Caki2 (cell line): ENCODE data around the gene ALPL. TPM values are rescaled to one million over a fixed set of nuclear protein-coding genes. Genes with fewer than 3 reads are reported as not detected.

Source experiments
- DNase-seq: peaks from one replicate; pipeline ENCODE4 v3.0.0-alpha.2; 2015; ENCODE audit warnings: low read depth
- in situ Hi-C: cut with HindIII; loops from 2 replicates; pipeline ENCODE4 v1.10.0; 2016; ENCODE audit warnings: low sequenced_read_pairs, low pct_unique_long_range_greater_than_20kb, mixed read lengths
- total RNA-seq: library from RNA; depleted of rRNA; stranded (reverse); fragments of >200 nt; shearing (Covaris generic); gene quantifications from 2 replicates; pipeline ENCODE4 v1.2.3, GENCODE V29; 2014; ENCODE audit warnings: low replicate concordance

Gene ALPL
- total RNA-seq, 1 experiment from 2014 or later, result 0.14 TPM

- no peak for DNase-seq
- in situ Hi-C loops, result no loop called here
These were observed 14.1 kb downstream of the ALPL start for GRCh38 chr1:21523297-21523813.

DNA sequence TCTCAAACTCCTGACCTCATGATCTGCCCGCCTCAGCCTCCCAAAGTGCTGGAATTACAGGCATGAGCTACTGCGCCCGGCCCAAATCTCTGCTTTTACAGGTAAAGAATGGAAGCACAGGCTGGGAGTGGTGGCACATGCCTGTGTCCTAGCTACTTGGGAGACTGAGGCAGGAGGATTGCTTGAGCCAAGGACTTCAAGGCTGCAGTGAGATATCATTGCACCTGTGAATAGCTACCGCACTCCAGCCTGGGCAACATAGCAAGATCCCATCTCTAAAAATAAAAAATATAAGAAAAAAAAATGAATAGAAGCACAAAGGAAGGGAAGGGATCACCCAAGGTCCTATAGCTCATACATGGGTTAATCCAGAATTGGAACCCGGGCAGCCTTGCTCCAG, 15.0 kb downstream of the ALPL start:
- in situ Hi-C loops, result no loop called here
- no peak for DNase-seq

- DNase-seq, result no peak
- in situ Hi-C loops, result no loop called here
These were observed 15.6 kb downstream of the ALPL start for GRCh38 chr1:21524686-21525339.

- in situ Hi-C loops, result no loop called here
- no peak for DNase-seq
These were observed 16.1 kb downstream of the ALPL start for GRCh38 chr1:21525340-21525717.

DNA sequence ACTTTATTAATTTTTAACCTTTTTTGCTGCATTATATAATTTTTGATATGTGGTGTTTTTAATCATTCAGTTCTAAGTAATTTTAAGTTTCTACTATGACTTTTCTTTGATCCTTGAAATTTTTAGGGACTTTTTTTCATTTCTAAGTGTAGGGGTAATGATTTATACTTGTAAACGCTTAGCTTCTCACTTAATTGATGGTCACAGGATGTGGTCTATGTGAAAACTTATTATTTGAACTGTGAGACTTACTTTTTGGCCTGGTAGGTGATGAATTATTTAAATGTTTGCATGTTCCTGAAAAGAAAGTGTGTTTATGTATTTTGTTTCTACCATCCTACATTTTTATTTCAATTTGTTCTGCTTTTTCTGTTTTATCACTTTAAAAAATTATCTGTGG, 17.2 kb downstream of the ALPL start:
- in situ Hi-C loops, result no loop called here

DNA sequence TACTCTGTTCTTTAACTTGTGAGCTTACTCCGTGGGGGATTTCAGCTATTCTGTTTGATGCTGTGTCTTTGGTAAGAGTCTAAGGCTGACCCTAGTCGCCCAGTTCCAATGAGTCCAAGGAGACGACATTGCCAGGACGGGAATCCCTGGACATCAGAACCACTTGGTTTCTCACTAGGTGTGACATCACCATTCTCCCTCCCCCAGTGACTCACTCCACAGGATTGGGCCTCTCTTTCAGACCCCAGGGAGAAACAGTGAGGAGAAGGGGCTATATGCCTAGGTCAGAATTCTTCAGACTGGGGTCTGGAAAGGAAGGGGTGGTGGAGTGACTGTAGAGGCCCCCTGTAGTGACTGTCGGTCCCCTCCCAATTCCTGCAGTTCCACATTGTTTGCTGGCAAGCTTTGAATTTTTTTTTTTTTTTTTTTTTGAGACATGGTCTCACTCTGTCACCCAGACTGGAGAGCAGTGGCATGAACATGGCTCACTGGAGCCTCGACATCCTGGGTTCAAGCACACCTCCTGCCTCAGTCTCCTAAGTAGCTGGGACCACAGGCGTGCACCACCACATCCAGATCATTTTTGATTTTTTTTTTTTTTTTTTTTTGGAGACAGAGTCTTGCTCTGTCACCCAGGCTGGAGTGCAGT, 21.3 kb downstream of the ALPL start:
- in situ Hi-C loops, result no loop called here
- no peak for DNase-seq

More for the DNA sequence above, 17.2 kb downstream of the ALPL start:
- no peak for DNase-seq

DNA sequence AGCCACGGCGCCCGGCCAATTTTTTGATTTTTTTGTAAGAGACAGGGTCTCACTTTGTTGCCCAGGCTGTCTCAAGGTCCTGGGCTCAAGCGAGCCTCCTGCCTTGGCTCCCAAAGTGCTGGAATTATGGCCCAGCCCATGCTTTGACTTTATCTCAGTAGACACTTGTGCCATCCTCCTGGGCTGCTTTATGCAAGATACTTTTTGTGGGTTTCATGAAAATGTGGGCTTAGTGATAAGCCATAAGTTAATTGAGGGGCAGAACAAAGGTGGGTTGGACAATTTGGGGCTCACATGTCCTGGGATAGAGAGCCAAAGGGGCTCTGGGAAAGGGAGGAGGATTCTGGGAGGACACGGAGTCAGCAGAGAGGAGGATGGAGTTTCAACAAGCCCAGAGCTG, 22.0 kb downstream of the ALPL start:
- in situ Hi-C loops, result no loop called here
- no peak for DNase-seq

GRCh38 chr1:21532496-21532895, 23.3 kb downstream of the ALPL start:
- in situ Hi-C loops, result no loop called here
- DNase-seq, result no peak

GRCh38 chr1:21532992-21533534, 23.8 kb downstream of the ALPL start:
- in situ Hi-C loops, result no loop called here

GRCh38 chr1:21534146-21534545, 24.9 kb downstream of the ALPL start:
- no peak for DNase-seq
- in situ Hi-C loops, result no loop called here

More at GRCh38 chr1:21532992-21533534, 23.8 kb downstream of the ALPL start:
- no peak for DNase-seq

GRCh38 chr1:21534674-21535378, 25.6 kb downstream of the ALPL start:
- peak; percentile 47 for DNase-seq

GRCh38 chr1:21536218-21536617, 27.0 kb downstream of the ALPL start:
- in situ Hi-C loops, result no loop called here
- DNase-seq, result no peak

More at GRCh38 chr1:21534674-21535378, 25.6 kb downstream of the ALPL start:
- in situ Hi-C loops, result no loop called here

DNA sequence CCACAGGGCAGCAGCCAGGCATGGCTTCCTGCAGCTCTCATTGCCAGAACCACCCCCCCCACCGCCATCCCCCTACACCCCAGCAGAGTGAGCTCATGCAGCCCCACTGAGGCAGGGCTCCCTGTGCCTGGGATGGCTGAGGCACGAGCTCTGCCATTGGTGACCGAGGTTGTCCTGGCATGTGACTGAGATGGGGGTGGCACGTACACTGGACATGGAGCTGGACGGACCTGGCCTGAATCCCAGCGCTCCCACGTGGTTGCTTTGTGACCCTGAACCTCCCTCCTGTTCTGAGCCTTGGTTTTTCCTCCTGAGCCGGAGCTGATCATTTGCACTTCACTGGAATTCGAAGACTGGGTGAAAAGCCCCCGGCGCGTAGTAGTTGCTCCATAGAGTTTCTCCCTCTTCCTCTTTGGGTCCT, 28.3 kb downstream of the ALPL start:
- no peak for DNase-seq
- in situ Hi-C loops, result no loop called here

DNA sequence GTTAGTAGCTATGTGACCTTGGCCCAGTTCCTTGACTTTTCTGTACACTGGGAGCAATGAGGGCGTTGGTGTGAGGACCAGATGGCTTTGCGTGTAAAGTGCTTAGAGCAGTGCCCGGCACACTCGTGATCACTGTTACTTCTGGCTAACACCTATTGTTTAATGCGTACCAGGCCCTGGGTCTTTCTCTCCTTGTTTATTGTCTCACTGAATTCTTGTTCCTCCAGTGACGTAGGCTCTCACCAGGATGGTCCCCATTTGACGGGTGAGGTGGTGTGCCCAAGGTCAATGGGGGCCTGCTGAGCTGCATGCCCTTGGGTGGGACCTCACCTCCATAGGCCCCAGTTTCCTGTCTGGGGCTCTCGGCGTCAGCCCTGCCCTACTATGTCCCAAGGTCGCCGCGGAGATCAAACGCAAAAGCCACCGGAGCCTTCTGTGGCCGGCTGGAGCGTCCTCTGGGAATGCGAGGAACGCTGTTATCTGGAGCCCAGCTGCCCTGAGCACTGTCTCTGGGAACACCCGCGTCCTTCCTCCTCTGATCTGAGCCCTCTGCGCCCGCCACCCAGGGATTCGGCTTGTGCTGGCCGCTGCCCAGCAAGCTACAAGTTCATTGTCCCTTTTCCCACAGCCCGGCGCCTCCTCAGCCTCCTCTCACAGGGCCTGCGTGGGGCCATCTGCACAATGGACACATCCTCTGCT, 28.9 kb downstream of the ALPL start:
- in situ Hi-C loops, result no loop called here

DNA sequence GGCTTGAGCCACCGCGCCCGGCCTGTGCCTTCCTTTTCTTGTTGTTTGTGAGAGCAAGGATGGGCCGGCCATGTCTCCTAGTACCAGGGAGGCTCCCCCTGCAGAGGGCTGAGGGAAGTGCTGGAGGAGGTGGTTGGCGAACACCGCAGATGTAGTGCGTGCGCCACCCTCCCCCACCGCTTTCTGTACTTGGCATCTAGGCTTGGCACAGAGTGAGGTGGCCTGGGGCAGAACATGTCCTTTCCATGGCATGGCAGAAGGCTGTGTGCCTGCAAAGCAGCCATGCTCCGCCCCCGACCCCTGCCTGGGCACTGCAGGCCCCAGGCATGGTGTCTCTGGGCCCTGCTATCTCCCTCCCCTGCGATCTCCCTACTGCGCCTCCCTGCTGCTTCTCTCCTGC, 30.7 kb downstream of the ALPL start:
- in situ Hi-C loops, result no loop called here
- no peak for DNase-seq

More for the DNA sequence above, 28.9 kb downstream of the ALPL start:
- no peak for DNase-seq

DNA sequence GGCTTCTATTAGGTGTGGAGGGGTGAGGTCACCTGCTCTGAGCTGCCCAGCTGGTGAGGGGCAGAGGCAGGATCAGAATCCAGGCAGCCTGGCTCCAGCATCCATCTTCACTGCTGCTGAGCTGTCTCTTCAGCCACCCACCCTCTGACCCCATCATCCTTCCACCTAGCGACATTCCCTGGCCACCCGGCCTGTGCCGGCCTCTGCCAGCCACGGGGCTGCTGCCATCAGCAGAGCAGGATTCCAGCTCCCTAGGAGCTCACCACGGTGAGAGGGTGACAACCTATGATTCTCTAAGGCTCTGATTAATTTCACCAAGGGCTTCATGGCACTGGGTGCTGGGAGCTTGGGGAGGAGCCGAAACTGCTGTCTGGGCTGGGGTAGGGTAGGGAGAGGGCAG, 32.1 kb downstream of the ALPL start:
- in situ Hi-C loops, result no loop called here
- DNase-seq, result no peak

- no peak for DNase-seq
- in situ Hi-C loops, result no loop called here
These were observed 32.6 kb downstream of the ALPL start for GRCh38 chr1:21541835-21542234.

- in situ Hi-C loops, result no loop called here
- DNase-seq, result no peak
These were observed 34.4 kb downstream of the ALPL start for GRCh38 chr1:21543598-21543997.
